ENCODE results near the gene PRR18.
A peak's percentile ranks its signal among the peaks of the same experiment; 100 is the strongest.
"Not testable (repeated sequence)": the region's sequence is repeated elsewhere in the genome, so short reads cannot be mapped to it uniquely, and the experiment has no call there.

The PRR18 gene

GRCh38 chr6:166352923-166353322 is 44.7 kb upstream of the PRR18 start:
- Histone ChIP-seq H3K9me3 (no peaks in the 10 kb centered on the region), H3K27ac (no peak overlapping the region), H3K36me3 (no peaks in the 10 kb centered on the region), H3K4me1 (ENCODE audit: control insufficient read depth in 1 of 2, insufficient read depth in 1 of 2, low read depth in 1 of 2, low read length in 1 of 2) (peaks cover 7 to 12% of the 10 kb centered on the region in 2 experiments), H3K4me3 (ENCODE audit: low read depth in 1 of 2, low read length in 1 of 2) (no peak overlapping the region), H3K27me3 (no peaks in the 10 kb centered on the region)
- TF ChIP-seq CTCF (IDR thresholded peaks at IDR 0.05), result no peak

- Histone ChIP-seq H3K27me3 (no peaks in the 10 kb centered on the region), H3K4me3 (ENCODE audit: low read depth in 1 of 2, low read length in 1 of 2) (no peak overlapping the region), H3K36me3 (no peaks in the 10 kb centered on the region), H3K4me1 (ENCODE audit: control insufficient read depth in 1 of 2, insufficient read depth in 1 of 2, low read depth in 1 of 2, low read length in 1 of 2) (peaks cover 15 to 22% of the 10 kb centered on the region in 2 experiments), H3K9me3 (no peaks in the 10 kb centered on the region), H3K27ac (peak overlapping the region; percentile 34)
- TF ChIP-seq CTCF (IDR thresholded peaks at IDR 0.05), result no peak
Observed at GRCh38 chr6:166351715-166352285, 43.6 kb upstream of the PRR18 start.

- TF ChIP-seq CTCF (IDR thresholded peaks at IDR 0.05), result no peak
- Histone ChIP-seq H3K27ac (peak overlapping the region; percentile 37), H3K4me1 (ENCODE audit: control insufficient read depth in 1 of 2, insufficient read depth in 1 of 2, low read depth in 1 of 2, low read length in 1 of 2) (peaks cover 19 to 25% of the 10 kb centered on the region in 2 experiments), H3K4me3 (ENCODE audit: low read depth in 1 of 2, low read length in 1 of 2) (no peak overlapping the region), H3K27me3 (no peaks in the 10 kb centered on the region), H3K9me3 (no peaks in the 10 kb centered on the region), H3K36me3 (no peaks in the 10 kb centered on the region)
Observed at GRCh38 chr6:166348305-166348949, 40.2 kb upstream of the PRR18 start.

- H3K27me3 ChIP-seq, result no peaks in the 10 kb centered on the region
- no peak overlapping the region for H3K27ac ChIP-seq
- no peaks in the 10 kb centered on the region for H3K36me3 ChIP-seq
- H3K4me1 ChIP-seq (ENCODE audit: control insufficient read depth in 1 of 2, insufficient read depth in 1 of 2, low read depth in 1 of 2, low read length in 1 of 2), result peaks cover 24 to 26% of the 10 kb centered on the region in 2 experiments
- no peaks in the 10 kb centered on the region for H3K9me3 ChIP-seq
- no peak for TF ChIP-seq CTCF (IDR thresholded peaks at IDR 0.05)
- no peak overlapping the region for H3K4me3 ChIP-seq (ENCODE audit: low read depth in 1 of 2, low read length in 1 of 2)
Observed at GRCh38 chr6:166346965-166347364, 38.8 kb upstream of the PRR18 start.

GRCh38 chr6:166346449-166346848 is 38.3 kb upstream of the PRR18 start:
- Histone ChIP-seq H3K9me3 (no peaks in the 10 kb centered on the region), H3K4me3 (ENCODE audit: low read depth in 1 of 2, low read length in 1 of 2) (no peak overlapping the region), H3K27ac (no peak overlapping the region), H3K27me3 (no peaks in the 10 kb centered on the region), H3K36me3 (no peaks in the 10 kb centered on the region), H3K4me1 (ENCODE audit: control insufficient read depth in 1 of 2, insufficient read depth in 1 of 2, low read depth in 1 of 2, low read length in 1 of 2) (peaks cover 24 to 27% of the 10 kb centered on the region in 2 experiments)
- no peak for TF ChIP-seq CTCF (IDR thresholded peaks at IDR 0.05)

GRCh38 chr6:166345672-166346071 is 37.5 kb upstream of the PRR18 start:
- H3K9me3 ChIP-seq; H3K36me3 ChIP-seq; H3K27me3 ChIP-seq; H3K4me3 ChIP-seq (ENCODE audit: low read depth in 1 of 2, low read length in 1 of 2); H3K27ac ChIP-seq: not testable (repeated sequence)
- peaks cover 32 to 35% of the 10 kb centered on the region in 2 experiments for H3K4me1 ChIP-seq (ENCODE audit: control insufficient read depth in 1 of 2, insufficient read depth in 1 of 2, low read depth in 1 of 2, low read length in 1 of 2)

GRCh38 chr6:166344921-166345320 is 36.7 kb upstream of the PRR18 start:
- not testable (repeated sequence) for H3K27me3 ChIP-seq; H3K9me3 ChIP-seq; H3K27ac ChIP-seq; H3K4me3 ChIP-seq (ENCODE audit: low read depth in 1 of 2, low read length in 1 of 2); H3K36me3 ChIP-seq
- peaks cover 40 to 41% of the 10 kb centered on the region in 2 experiments for H3K4me1 ChIP-seq (ENCODE audit: control insufficient read depth in 1 of 2, insufficient read depth in 1 of 2, low read depth in 1 of 2, low read length in 1 of 2)

Data from neutrophil (primary cell).